Panc1 (cell line): ENCODE data around the gene E2F6.

Experiments
- POLR2AphosphoS5 ChIP-seq: IDR thresholded peaks from 2 replicates; pipeline ENCODE4 v1.6.1; 2012; ENCODE audit warnings: mild to moderate bottlenecking, low read depth, low read length, moderate library complexity
- SIN3A ChIP-seq: IDR thresholded peaks from 2 replicates; pipeline ENCODE4 v1.6.1; 2012; ENCODE audit warnings: low read depth, mild to moderate bottlenecking, low read length, moderate library complexity, borderline replicate concordance; ENCODE audit not compliant: insufficient read depth
- TCF7L2 ChIP-seq: IDR thresholded peaks from 2 replicates; pipeline ENCODE4 v1.6.1; 2011; ENCODE audit warnings: mild to moderate bottlenecking, low read depth, low read length, inconsistent platforms
- TF ChIP-seq, protein P1 (sequence below): fragments of 450-650 bp; IDR thresholded peaks from 2 replicates; pipeline ENCODE4 v1.5.1; 2017; ENCODE audit warnings: mild to moderate bottlenecking
- TF ChIP-seq, protein P2 (sequence below), 2 experiments: IDR thresholded peaks; 2 replicates each; pipeline ENCODE4 v1.6.1; 2011 to 2012; ENCODE audit warnings: low read depth in 2 of 2, control low read depth in 1 of 2, low read length in 1 of 2, mild to moderate bottlenecking in 1 of 2, moderate library complexity in 1 of 2; ENCODE audit not compliant: insufficient read depth in 1 of 2

DNA sequence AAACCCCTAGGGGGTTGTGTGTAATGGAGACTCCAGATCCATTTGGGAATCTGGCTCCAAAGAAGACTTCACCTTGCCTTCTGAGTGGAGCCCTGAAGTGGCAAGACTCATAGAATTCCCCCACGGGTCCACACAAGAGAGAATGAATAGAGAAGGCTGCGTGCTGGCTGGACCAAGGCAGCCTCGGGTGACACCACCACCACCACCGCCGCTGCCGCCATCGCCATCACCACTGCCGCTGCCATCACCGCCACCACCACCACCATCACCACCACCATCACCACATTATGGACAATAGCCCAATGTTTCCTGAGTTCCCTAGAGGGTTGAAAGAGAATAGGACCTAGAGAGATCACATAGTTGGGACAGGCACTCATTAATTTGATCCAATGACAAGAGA, 63.5 kb downstream of the E2F6 start:
- TF ChIP-seq, protein P1, sequence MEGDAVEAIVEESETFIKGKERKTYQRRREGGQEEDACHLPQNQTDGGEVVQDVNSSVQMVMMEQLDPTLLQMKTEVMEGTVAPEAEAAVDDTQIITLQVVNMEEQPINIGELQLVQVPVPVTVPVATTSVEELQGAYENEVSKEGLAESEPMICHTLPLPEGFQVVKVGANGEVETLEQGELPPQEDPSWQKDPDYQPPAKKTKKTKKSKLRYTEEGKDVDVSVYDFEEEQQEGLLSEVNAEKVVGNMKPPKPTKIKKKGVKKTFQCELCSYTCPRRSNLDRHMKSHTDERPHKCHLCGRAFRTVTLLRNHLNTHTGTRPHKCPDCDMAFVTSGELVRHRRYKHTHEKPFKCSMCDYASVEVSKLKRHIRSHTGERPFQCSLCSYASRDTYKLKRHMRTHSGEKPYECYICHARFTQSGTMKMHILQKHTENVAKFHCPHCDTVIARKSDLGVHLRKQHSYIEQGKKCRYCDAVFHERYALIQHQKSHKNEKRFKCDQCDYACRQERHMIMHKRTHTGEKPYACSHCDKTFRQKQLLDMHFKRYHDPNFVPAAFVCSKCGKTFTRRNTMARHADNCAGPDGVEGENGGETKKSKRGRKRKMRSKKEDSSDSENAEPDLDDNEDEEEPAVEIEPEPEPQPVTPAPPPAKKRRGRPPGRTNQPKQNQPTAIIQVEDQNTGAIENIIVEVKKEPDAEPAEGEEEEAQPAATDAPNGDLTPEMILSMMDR: no peak
- TF ChIP-seq POLR2AphosphoS5: no peak
- TF ChIP-seq TCF7L2: no peak
- TF ChIP-seq, protein P2, sequence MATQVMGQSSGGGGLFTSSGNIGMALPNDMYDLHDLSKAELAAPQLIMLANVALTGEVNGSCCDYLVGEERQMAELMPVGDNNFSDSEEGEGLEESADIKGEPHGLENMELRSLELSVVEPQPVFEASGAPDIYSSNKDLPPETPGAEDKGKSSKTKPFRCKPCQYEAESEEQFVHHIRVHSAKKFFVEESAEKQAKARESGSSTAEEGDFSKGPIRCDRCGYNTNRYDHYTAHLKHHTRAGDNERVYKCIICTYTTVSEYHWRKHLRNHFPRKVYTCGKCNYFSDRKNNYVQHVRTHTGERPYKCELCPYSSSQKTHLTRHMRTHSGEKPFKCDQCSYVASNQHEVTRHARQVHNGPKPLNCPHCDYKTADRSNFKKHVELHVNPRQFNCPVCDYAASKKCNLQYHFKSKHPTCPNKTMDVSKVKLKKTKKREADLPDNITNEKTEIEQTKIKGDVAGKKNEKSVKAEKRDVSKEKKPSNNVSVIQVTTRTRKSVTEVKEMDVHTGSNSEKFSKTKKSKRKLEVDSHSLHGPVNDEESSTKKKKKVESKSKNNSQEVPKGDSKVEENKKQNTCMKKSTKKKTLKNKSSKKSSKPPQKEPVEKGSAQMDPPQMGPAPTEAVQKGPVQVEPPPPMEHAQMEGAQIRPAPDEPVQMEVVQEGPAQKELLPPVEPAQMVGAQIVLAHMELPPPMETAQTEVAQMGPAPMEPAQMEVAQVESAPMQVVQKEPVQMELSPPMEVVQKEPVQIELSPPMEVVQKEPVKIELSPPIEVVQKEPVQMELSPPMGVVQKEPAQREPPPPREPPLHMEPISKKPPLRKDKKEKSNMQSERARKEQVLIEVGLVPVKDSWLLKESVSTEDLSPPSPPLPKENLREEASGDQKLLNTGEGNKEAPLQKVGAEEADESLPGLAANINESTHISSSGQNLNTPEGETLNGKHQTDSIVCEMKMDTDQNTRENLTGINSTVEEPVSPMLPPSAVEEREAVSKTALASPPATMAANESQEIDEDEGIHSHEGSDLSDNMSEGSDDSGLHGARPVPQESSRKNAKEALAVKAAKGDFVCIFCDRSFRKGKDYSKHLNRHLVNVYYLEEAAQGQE (IDR thresholded peaks at IDR 0.05; ENCODE audit: insufficient read depth in 1 of 2, low read depth in 2 of 2, low read length in 1 of 2): no peak
- TF ChIP-seq SIN3A: no peak
